Stimulated activated CD4-positive, alpha-beta T cell treated with anti-CD3 and anti-CD28 coated beads, TNF-alpha, amount 100 ng/mL, for 1 hour (primary cell): ENCODE measurements around the gene SPAG4.

Experiments used
- DNase-seq, 3 donors: peaks; one replicate each; pipeline ENCODE4 v3.0.0-alpha.2; 2020; ENCODE audit warnings: low read depth in 3 of 3, low spot score in 1 of 3

Gene SPAG4

DNA sequence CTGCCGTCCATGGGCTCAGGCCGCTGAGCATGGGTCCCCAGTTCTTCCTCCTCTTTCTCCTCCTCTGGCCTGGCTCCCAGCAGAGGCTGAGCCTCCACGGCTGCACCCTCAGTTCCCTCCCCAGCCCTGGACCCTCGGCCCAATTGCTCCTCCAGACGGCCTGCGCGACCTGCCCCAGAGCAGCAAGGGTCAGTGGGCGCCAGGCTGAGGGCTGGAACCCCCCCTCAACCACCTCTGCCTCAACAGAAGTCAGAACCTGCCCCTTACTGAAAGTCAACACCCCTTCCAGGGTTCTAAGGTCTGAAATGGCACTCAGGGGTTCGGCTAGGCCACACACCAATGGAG is 15.9 kb upstream of the SPAG4 start:
- no peak for DNase-seq

- DNase-seq = no peak
Observed at GRCh38 chr20:35600176-35600992, 15.2 kb upstream of the SPAG4 start.

- peak; percentile 41 to 62 (median 62) for DNase-seq
Observed at GRCh38 chr20:35600993-35601973, 14.3 kb upstream of the SPAG4 start.

DNA sequence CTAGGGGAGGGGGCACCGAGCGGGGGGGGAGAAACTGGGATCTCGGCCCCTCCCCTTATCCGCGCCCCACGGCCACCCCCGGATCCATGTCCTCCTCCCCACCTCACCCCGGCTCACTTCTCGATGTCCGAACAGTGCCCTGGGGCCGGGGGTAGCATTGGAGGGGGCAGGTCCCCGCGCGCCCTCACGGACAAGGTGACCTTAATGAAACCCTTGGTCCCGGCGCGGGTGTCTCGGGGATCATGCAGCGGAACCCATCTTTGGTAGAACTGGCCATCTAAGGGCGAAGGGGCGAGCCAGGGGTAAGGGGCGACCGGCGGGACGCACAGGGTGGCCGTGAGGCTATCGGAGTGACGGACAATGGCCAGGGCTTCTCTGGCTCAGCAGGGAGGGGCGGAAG is 13.6 kb upstream of the SPAG4 start:
- DNase-seq = no peak

GRCh38 chr20:35602851-35603495 is 12.7 kb upstream of the SPAG4 start:
- DNase-seq = no peak

DNA sequence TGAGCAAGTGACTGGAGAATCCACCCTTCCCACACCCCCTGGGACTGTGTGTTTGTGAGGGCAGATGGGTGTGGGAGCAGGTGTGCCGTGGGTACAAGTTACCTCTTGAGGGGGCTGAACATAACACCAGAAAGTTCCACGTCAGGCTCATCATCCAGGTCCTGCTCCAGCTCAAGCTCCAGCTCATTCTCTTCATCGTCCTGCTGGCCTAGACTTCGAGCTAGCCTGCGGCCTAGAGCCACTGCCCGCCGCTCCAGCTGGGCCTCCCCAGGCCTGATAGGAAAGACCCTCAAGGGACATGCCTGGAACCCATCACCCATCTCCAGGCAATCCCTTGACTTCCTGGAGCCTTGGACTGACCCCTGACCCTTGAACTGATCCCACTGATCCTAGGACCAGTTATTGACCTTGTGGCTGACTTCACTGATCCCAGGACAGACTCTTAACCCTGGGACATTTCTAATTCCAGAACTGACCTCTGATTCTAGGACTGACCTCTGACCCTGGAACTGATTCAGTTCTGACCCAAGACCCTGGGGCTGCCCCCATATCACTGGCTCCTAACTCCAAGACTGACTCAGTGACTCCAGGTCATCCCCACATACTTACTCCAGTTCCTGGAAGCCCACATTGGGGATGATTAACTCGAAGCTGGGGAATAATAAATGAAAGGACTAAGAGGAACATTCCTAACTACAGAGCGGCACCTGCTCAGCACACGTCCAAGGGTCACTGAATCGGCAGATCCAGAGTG is 11.8 kb upstream of the SPAG4 start:
- DNase-seq = no peak

DNA sequence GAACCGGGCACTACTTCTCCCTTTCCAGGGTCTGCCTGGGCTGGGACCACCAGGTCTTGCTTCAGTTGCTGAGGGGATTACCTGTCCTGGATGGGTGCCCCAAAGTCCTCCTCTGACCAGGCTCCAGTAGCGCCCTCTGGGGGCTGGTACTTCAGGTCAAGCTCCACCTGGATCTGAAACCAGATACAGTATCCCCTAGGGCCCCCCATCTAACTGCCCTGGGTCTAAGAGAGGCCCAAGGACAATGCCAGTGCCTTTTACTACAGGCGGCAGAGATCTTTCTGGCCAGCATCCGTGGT is 11.2 kb upstream of the SPAG4 start:
- no peak for DNase-seq

- no peak for DNase-seq
Observed at GRCh38 chr20:35606127-35606526, 9.5 kb upstream of the SPAG4 start.

GRCh38 chr20:35607003-35607735 is 8.5 kb upstream of the SPAG4 start:
- no peak for DNase-seq

GRCh38 chr20:35610833-35611427 is 4.7 kb upstream of the SPAG4 start:
- DNase-seq = no peak

DNA sequence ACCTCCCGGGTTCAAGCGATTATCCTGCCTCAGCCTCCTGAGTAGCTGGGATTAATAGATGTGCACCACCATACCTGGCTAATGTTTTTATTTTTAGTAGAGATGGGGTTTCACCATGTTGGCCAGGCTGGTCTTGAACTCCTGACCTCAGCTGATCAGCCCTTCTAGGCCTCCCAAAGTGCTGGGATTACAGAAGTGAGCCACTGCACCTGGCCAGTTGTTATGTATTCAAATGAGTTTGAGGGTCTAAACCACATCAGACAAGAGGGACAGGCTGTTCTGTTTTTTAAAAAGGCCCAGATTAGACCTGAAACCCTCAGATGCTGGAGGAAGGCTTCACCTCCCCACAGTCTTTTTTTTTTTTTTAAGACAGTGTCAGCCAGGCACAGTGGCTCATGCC is 4.1 kb upstream of the SPAG4 start:
- no peak for DNase-seq

GRCh38 chr20:35616465-35617396 is 1.1 kb downstream of the SPAG4 start:
- DNase-seq = no peak

- no peak for DNase-seq
Observed at GRCh38 chr20:35617397-35618262, 2.0 kb downstream of the SPAG4 start.

DNA sequence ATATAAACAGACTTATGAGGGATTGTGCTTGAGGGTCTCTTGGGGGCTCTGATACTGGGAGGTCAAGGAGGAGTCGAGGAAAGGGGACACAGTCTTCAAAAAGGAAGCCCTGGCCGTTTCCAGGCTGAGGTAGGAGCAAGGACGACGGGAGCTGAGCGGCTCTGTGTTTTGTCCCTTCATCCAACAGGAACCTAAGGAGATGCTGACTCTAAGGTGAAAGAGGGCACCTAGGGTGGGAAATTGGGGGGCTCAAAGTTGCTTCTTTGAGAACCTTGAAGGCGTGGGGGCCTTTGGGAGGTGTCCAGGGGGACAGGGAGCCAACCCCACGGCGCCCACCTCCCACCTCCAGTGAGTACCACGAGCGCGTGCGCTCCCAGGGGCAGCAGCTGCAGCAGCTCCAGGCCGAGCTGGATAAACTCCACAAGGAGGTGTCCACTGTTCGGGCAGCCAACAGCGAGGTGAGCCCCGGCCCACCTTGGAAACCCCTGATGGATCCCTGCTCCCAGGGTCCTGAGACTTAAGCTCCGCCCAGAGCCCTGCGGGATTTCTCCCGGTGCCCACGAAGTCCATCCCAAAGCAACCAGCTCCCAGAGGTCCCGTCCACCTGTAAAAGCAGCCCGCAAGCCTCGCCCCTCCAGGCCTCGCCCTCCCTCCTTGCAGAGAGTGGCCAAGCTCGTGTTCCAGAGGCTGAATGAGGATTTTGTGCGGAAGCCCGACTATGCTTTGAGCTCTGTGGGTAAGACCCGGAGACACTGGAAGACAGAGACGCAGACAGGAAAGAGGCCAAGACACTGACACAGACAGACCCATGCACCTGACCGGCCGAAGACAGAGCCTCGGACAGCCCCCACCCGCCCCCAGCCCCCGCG is 2.9 kb downstream of the SPAG4 start:
- DNase-seq = no peak

DNA sequence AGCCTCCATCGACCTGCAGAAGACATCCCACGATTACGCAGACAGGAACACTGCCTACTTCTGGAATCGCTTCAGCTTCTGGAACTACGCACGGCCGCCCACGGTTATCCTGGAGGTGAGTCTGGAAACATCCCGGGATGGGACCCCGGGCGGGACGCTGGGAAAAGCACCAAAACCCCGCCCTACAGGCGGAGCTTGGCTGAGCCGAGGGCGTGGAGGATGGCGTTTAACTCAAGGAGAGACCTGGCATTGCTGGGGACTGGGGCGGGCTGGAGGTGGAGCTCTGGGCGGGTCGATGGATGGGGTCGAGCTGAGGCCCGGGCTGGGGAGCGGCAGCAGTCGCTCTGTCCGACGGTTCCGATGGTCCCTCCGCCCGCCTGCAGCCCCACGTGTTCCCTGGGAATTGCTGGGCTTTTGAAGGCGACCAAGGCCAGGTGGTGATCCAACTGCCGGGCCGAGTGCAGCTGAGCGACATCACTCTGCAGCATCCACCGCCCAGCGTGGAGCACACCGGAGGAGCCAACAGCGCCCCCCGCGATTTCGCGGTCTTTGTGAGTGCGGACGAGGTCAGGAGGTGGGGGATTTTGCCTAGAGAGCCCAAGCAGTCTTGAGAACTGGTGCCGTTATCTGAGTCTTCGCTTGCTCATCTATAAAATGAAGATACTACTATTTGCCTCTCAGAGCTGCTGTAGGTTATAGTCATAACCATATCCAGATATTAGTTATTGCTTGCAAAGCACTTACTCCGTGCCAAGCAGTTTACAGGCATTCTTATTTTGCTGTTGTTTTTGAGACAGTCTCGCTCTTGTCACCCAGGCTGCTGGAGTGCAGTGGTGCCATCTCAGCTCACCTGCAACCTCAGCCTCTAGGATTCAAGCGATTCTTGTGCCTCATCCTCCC is 3.8 kb downstream of the SPAG4 start:
- DNase-seq = peak; percentile 34 to 72 (median 46)
